Activated naive CD4-positive, alpha-beta T cell treated with anti-CD3 and anti-CD28 coated beads for 36 hours (primary cell): ENCODE results near the gene ARMC6. TPM values are rescaled to one million over a fixed set of nuclear protein-coding genes. Genes with fewer than 3 reads are reported as not detected.
A peak's percentile ranks its signal among the peaks of the same experiment; 100 is the strongest.

ENCODE experiments used
- CTCF ChIA-PET: fragments of 350-600 bp; sonication (Branson Sonifier 250); formaldehyde crosslinking; loops from one replicate; lab custom pipeline; 2021; ENCODE audit warnings: antibody characterized with exemption; lab: Charles Lee
- DNase-seq: peaks from one replicate; pipeline ENCODE4 v3.0.0-alpha.2; 2020
- H3K27ac Mint-ChIP-seq: one replicate; pipeline ENCODE4 v1.8.0; 2021; ENCODE audit warnings: mild to moderate bottlenecking, mixed read lengths
- H3K27me3 Mint-ChIP-seq: one replicate; pipeline ENCODE4 v1.8.0; 2021; ENCODE audit warnings: low read depth, mixed read lengths
- H3K36me3 Mint-ChIP-seq: one replicate; pipeline ENCODE4 v1.8.0; 2021; ENCODE audit warnings: low read depth, mixed read lengths
- H3K4me1 Mint-ChIP-seq: one replicate; pipeline ENCODE4 v1.8.0; 2021; ENCODE audit warnings: low read depth, mixed read lengths
- H3K4me3 Mint-ChIP-seq: one replicate; pipeline ENCODE4 v1.8.0; 2021; ENCODE audit warnings: mild to moderate bottlenecking, moderate library complexity, mixed read lengths
- H3K9me3 Mint-ChIP-seq: one replicate; pipeline ENCODE4 v1.8.0; 2021; ENCODE audit warnings: mixed read lengths
- intact Hi-C: fragments of 100-400 bp; cut with micrococcal nuclease; formaldehyde crosslinking; loops from one replicate; pipeline ENCODE4 v1.15.1; 2023
- total RNA-seq, 2 experiments: library from RNA; stranded (reverse); gene quantifications; one replicate each; pipeline ENCODE4 v1.2.3, GENCODE V29; 2021

ARMC6 gene
- total RNA-seq, 2 experiments from 2014 or later = 24.2 to 24.6 TPM

- intact Hi-C loops = no loop called here
- Mint-ChIP-seq H3K27me3 (no peaks in the 10 kb centered on the region), H3K4me3 (no peak overlapping the region), H3K27ac (no peak overlapping the region), H3K9me3 (no peaks in the 10 kb centered on the region), H3K4me1 (peaks cover 5% of the 10 kb centered on the region), H3K36me3 (peaks cover 10% of the 10 kb centered on the region)
- CTCF ChIA-PET = no interaction called here
- no peak for DNase-seq
These were observed 24.3 kb downstream of the ARMC6 start for GRCh38 chr19:19057720-19058119.

- Mint-ChIP-seq H3K27me3 (no peaks in the 10 kb centered on the region), H3K4me3 (no peak overlapping the region), H3K36me3 (peaks cover 7% of the 10 kb centered on the region), H3K4me1 (peaks cover 14% of the 10 kb centered on the region), H3K27ac (no peak overlapping the region), H3K9me3 (no peaks in the 10 kb centered on the region)
- intact Hi-C loops = no loop called here
- DNase-seq = no peak
- CTCF ChIA-PET = interaction anchor here (0.7 to 1.2 kb wide), 3 partner anchors 11 to 86 kb away, joined by 3 read pairs; no protein-coding TSS in a partner anchor
These were observed 25.8 kb downstream of the ARMC6 start for GRCh38 chr19:19059018-19059836.

GRCh38 chr19:19059837-19060611, 26.6 kb downstream of the ARMC6 start:
- CTCF ChIA-PET = interaction anchor here (1.0 to 1.2 kb wide), 2 partner anchors 11 to 86 kb away, joined by 3 read pairs; no protein-coding TSS in a partner anchor
- H3K27me3 Mint-ChIP-seq = no peaks in the 10 kb centered on the region
- peaks cover 7% of the 10 kb centered on the region for H3K36me3 Mint-ChIP-seq
- H3K9me3 Mint-ChIP-seq = no peaks in the 10 kb centered on the region
- no peak overlapping the region for H3K27ac Mint-ChIP-seq
- no peak for DNase-seq
- peaks cover 19% of the 10 kb centered on the region for H3K4me1 Mint-ChIP-seq
- intact Hi-C loops = no loop called here
- no peak overlapping the region for H3K4me3 Mint-ChIP-seq

- Mint-ChIP-seq H3K27ac (no peak overlapping the region), H3K36me3 (peaks cover 6% of the 10 kb centered on the region), H3K9me3 (no peaks in the 10 kb centered on the region), H3K27me3 (no peaks in the 10 kb centered on the region), H3K4me3 (no peak overlapping the region), H3K4me1 (peaks cover 28% of the 10 kb centered on the region)
- no peak for DNase-seq
- intact Hi-C loops = no loop called here
- CTCF ChIA-PET = interaction anchor here (0.7 kb wide), 1 partner anchor 209 kb away, joined by 3 read pairs; no protein-coding TSS in a partner anchor
These were observed 28.1 kb downstream of the ARMC6 start for GRCh38 chr19:19061506-19061905.

GRCh38 chr19:19062454-19063182, 29.2 kb downstream of the ARMC6 start:
- Mint-ChIP-seq H3K4me1 (peaks cover 39% of the 10 kb centered on the region), H3K4me3 (peak overlapping the region; percentile 85), H3K27ac (peak overlapping the region; percentile 83), H3K9me3 (no peaks in the 10 kb centered on the region), H3K27me3 (no peaks in the 10 kb centered on the region), H3K36me3 (peaks cover 6% of the 10 kb centered on the region)
- intact Hi-C loops = loop anchor here (1.0 to 2.0 kb wide), 9 partner anchors 29 to 540 kb away; partner anchors contain the start of genes ARMC6, BORCS8, COPE and DDX49
- peak; percentile 42 for DNase-seq
- CTCF ChIA-PET = interaction anchor here (0.8 to 1.7 kb wide), 5 partner anchors 8 to 83 kb away, joined by 3 to 6 read pairs (median 5); no protein-coding TSS in a partner anchor

GRCh38 chr19:19063183-19064097, 30.0 kb downstream of the ARMC6 start, which contains the start of gene SLC25A42:
Gene SLC25A42 (plus strand): TSS chr19:19063994. CDS start chr19:19096125, 32,131 bp downstream.
- peak within 1 kb of the TSS; percentile 85 for H3K4me3 Mint-ChIP-seq
- H3K27ac Mint-ChIP-seq = peak within 1 kb of the TSS; percentile 83
- DNase-seq = peak; percentile 99
- intact Hi-C loops = loop anchor here (1.0 to 2.0 kb wide), 9 partner anchors 30 to 541 kb away; partner anchors contain the start of genes ARMC6, BORCS8, COPE and DDX49
- no peaks in the 10 kb centered on the region for H3K27me3 Mint-ChIP-seq
- H3K9me3 Mint-ChIP-seq = no peaks in the 10 kb centered on the region
- CTCF ChIA-PET = interaction anchor here (0.8 to 1.7 kb wide), 5 partner anchors 9 to 82 kb away, joined by 3 to 6 read pairs (median 5); no protein-coding TSS in a partner anchor
- peaks cover 3% of the 10 kb centered on the region for H3K36me3 Mint-ChIP-seq
- peaks cover 41% of the 10 kb centered on the region for H3K4me1 Mint-ChIP-seq

- no peak for DNase-seq
- intact Hi-C loops = no loop called here
These were observed 30.8 kb downstream of the ARMC6 start for GRCh38 chr19:19064098-19064722.

GRCh38 chr19:19064811-19065745, 31.7 kb downstream of the ARMC6 start:
- CTCF ChIA-PET = interaction anchor here (0.6 to 0.7 kb wide), 3 partner anchors 9 to 44 kb away, joined by 3 read pairs; no protein-coding TSS in a partner anchor
- Mint-ChIP-seq H3K4me1 (peaks cover 47% of the 10 kb centered on the region), H3K27ac (peak overlapping the region; percentile 72), H3K4me3 (peak overlapping the region; percentile 85), H3K9me3 (no peaks in the 10 kb centered on the region), H3K36me3 (peaks cover under 1% of the 10 kb centered on the region), H3K27me3 (no peaks in the 10 kb centered on the region)
- peak; percentile 58 for DNase-seq
- intact Hi-C loops = no loop called here

More at GRCh38 chr19:19064098-19064722, 30.8 kb downstream of the ARMC6 start:
- Mint-ChIP-seq H3K36me3 (peaks cover 3% of the 10 kb centered on the region), H3K27ac (peak overlapping the region; percentile 72), H3K4me3 (peak overlapping the region; percentile 85), H3K4me1 (peaks cover 44% of the 10 kb centered on the region), H3K27me3 (no peaks in the 10 kb centered on the region), H3K9me3 (no peaks in the 10 kb centered on the region)
- CTCF ChIA-PET = interaction anchor here (0.7 to 1.7 kb wide), 3 partner anchors 10 to 27 kb away, joined by 3 to 6 read pairs (median 6); no protein-coding TSS in a partner anchor

- no peak for DNase-seq
- Mint-ChIP-seq H3K4me1 (peaks cover 44% of the 10 kb centered on the region), H3K27me3 (no peaks in the 10 kb centered on the region), H3K36me3 (peaks cover 5% of the 10 kb centered on the region), H3K27ac (no peak overlapping the region), H3K9me3 (no peaks in the 10 kb centered on the region), H3K4me3 (no peak overlapping the region)
- intact Hi-C loops = no loop called here
- CTCF ChIA-PET = interaction anchor here (0.6 to 1.8 kb wide), 5 partner anchors 13 to 221 kb away, joined by 3 to 6 read pairs (median 4); no protein-coding TSS in a partner anchor
These were observed 34.1 kb downstream of the ARMC6 start for GRCh38 chr19:19067276-19068072.
